GOT3 (cell line): ENCODE data around the gene EPS8L2.
"Not testable (repeated sequence)": the region's sequence is repeated elsewhere in the genome, so short reads cannot be mapped to it uniquely, and the experiment has no call there.

Experiments
- DNase-seq: peaks from one replicate; lab custom pipeline; 2025; ENCODE audit warnings: mixed read lengths; lab: John Stamatoyannopoulos, UW

EPS8L2 gene

GRCh38 chr11:690244-690643 is 15.8 kb upstream of the EPS8L2 start:
- DNase-seq, result not testable (repeated sequence)

- DNase-seq, result no peak
These were observed 15.0 kb upstream of the EPS8L2 start for GRCh38 chr11:690738-691633.

GRCh38 chr11:691710-692590 is 14.1 kb upstream of the EPS8L2 start:
- no peak for DNase-seq

- DNase-seq, result no peak
These were observed 13.1 kb upstream of the EPS8L2 start for GRCh38 chr11:692824-693414.

GRCh38 chr11:693415-693831 is 12.6 kb upstream of the EPS8L2 start:
- no peak for DNase-seq

- no peak for DNase-seq
These were observed 12.0 kb upstream of the EPS8L2 start for GRCh38 chr11:693887-694562.

GRCh38 chr11:694563-695287 is 11.3 kb upstream of the EPS8L2 start, which contains the start of gene DEAF1:
DEAF1 (minus strand) TSS chr11:695222; CDS start chr11:695047, 175 bp downstream.
- DNase-seq, result peak; percentile 59

- DNase-seq, result no peak
These were observed 10.8 kb upstream of the EPS8L2 start for GRCh38 chr11:695288-695537.

- DNase-seq, result peak; percentile 60
These were observed 10.3 kb upstream of the EPS8L2 start, which contains the start of gene TMEM80 for GRCh38 chr11:695538-696248. TMEM80 (plus strand) TSS chr11:695816; CDS start chr11:695828, 12 bp downstream.

GRCh38 chr11:696955-697491 is 9.0 kb upstream of the EPS8L2 start:
- no peak for DNase-seq

- DNase-seq, result no peak
These were observed 8.2 kb upstream of the EPS8L2 start for GRCh38 chr11:697811-698311.

GRCh38 chr11:698493-699115 is 7.4 kb upstream of the EPS8L2 start:
- DNase-seq, result no peak

GRCh38 chr11:699116-699508 is 6.9 kb upstream of the EPS8L2 start:
- no peak for DNase-seq

GRCh38 chr11:699753-700152 is 6.3 kb upstream of the EPS8L2 start:
- DNase-seq, result no peak

- no peak for DNase-seq
These were observed 4.1 kb upstream of the EPS8L2 start for GRCh38 chr11:701741-702461.

GRCh38 chr11:702462-703461 is 3.3 kb upstream of the EPS8L2 start:
- no peak for DNase-seq

- DNase-seq, result no peak
These were observed 2.5 kb upstream of the EPS8L2 start for GRCh38 chr11:703506-703905.

GRCh38 chr11:704228-704674 is 1.8 kb upstream of the EPS8L2 start:
- DNase-seq, result no peak
